ENCODE results near the gene TMEM174. TPM values are rescaled to one million over a fixed set of nuclear protein-coding genes. Genes with fewer than 3 reads are reported as not detected.

TMEM174 gene
- total RNA-seq, 1 donor from 2014 or later: not detected

- peaks cover 75% of the 10 kb centered on the region for H3K27me3 ChIP-seq (ENCODE audit: low read depth)
- intact Hi-C loops (cut with micrococcal nuclease): no loop called here
- peaks cover 8% of the 10 kb centered on the region for H3K4me1 ChIP-seq
- no peaks in the 10 kb centered on the region for H3K36me3 ChIP-seq
- DNase-seq: no peak
- H3K27ac ChIP-seq (replicated peaks): no peak overlapping the region
- H3K4me3 ChIP-seq: no peak overlapping the region
- peaks cover 16% of the 10 kb centered on the region for H3K9me3 ChIP-seq (replicated peaks)
- TF ChIP-seq CTCF (IDR thresholded peaks at IDR 0.05; ENCODE audit: borderline replicate concordance): no peak
Observed at GRCh38 chr5:73186976-73187375, 14.0 kb downstream of the TMEM174 start.

- intact Hi-C loops (cut with micrococcal nuclease): no loop called here
- Histone ChIP-seq H3K9me3 (replicated peaks) (peaks cover 15% of the 10 kb centered on the region), H3K27ac (replicated peaks) (no peak overlapping the region), H3K4me1 (peaks cover 8% of the 10 kb centered on the region), H3K36me3 (no peaks in the 10 kb centered on the region), H3K4me3 (no peak overlapping the region), H3K27me3 (ENCODE audit: low read depth) (peaks cover 70% of the 10 kb centered on the region)
- no peak for TF ChIP-seq CTCF (IDR thresholded peaks at IDR 0.05; ENCODE audit: borderline replicate concordance)
- DNase-seq: no peak
Observed at GRCh38 chr5:73188764-73189531, 16.0 kb downstream of the TMEM174 start.

DNA sequence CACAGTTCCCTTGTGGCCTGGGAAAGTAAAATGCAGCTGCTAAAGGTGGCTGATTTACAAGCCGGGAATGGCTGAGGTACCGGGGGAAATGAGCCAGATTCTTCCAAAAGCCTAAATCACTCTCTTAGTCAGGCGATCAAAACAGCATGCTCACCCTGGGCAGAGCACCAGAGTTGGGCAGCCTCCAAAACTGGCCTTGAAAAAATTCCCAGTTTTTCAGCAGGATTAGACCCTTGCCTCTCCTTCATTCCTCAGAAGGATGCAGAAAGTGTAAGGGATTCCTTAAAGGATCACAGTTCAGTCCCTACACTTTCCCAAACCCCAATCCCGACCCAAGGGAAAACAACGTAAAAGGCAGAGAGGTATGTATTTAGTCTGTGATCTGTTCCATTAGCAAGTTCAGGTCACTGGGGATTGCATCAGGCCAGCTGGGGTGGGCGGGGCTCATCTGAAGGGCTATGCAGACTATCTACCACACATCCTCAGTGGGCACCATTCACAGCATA is 16.9 kb downstream of the TMEM174 start:
- no peak overlapping the region for H3K27ac ChIP-seq (replicated peaks)
- no peak for DNase-seq
- intact Hi-C loops (cut with micrococcal nuclease): no loop called here
- H3K36me3 ChIP-seq: no peaks in the 10 kb centered on the region
- peaks cover 8% of the 10 kb centered on the region for H3K4me1 ChIP-seq
- no peak overlapping the region for H3K4me3 ChIP-seq
- no peak for TF ChIP-seq CTCF (IDR thresholded peaks at IDR 0.05; ENCODE audit: borderline replicate concordance)
- H3K9me3 ChIP-seq (replicated peaks): peaks cover 5% of the 10 kb centered on the region
- H3K27me3 ChIP-seq (ENCODE audit: low read depth): peaks cover 70% of the 10 kb centered on the region

- Histone ChIP-seq H3K9me3 (replicated peaks) (no peaks in the 10 kb centered on the region), H3K4me3 (no peak overlapping the region), H3K4me1 (peaks cover 8% of the 10 kb centered on the region), H3K36me3 (no peaks in the 10 kb centered on the region), H3K27me3 (ENCODE audit: low read depth) (peaks cover 83% of the 10 kb centered on the region), H3K27ac (replicated peaks) (no peak overlapping the region)
- no peak for DNase-seq
- intact Hi-C loops (cut with micrococcal nuclease): no loop called here
- no peak for TF ChIP-seq CTCF (IDR thresholded peaks at IDR 0.05; ENCODE audit: borderline replicate concordance)
Observed at GRCh38 chr5:73192370-73192769, 19.4 kb downstream of the TMEM174 start.

- Histone ChIP-seq H3K4me1 (peaks cover 8% of the 10 kb centered on the region), H3K9me3 (replicated peaks) (no peaks in the 10 kb centered on the region), H3K36me3 (no peaks in the 10 kb centered on the region), H3K4me3 (no peak overlapping the region), H3K27me3 (ENCODE audit: low read depth) (peaks cover 91% of the 10 kb centered on the region), H3K27ac (replicated peaks) (no peak overlapping the region)
- DNase-seq: no peak
- intact Hi-C loops (cut with micrococcal nuclease): no loop called here
- no peak for TF ChIP-seq CTCF (IDR thresholded peaks at IDR 0.05; ENCODE audit: borderline replicate concordance)
Observed at GRCh38 chr5:73193592-73193991, 20.6 kb downstream of the TMEM174 start.
